ENCODE measurements around the gene EVX2. TPM values are rescaled to one million over a fixed set of nuclear protein-coding genes. Genes with fewer than 3 reads are reported as not detected.
A peak's percentile ranks its signal among the peaks of the same experiment; 100 is the strongest.

The EVX2 gene
- not detected for total RNA-seq
- not detected for total RNA-seq (2013)

DNA sequence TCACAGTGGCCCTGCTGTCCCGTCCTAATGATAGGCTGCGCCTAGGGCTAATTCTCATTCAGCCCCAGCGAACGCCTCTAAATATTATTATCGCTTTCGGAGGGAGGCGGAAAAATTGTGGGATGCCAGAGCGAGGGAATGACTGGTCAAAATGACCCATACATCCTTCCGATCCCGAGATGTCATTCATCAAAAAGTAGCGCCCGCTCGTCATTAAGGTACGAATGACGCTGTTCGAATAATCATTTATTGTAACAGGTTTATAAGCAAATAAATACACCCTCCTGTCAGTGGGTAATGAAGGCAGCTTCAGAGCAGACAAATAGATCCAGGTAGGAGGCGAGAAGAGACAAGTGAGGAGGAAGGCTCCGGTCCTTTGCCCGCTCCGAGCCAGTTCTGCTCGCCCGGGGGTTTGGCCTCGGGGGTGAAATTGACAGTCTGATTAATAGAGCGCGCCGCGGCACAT is at the start of gene EVX2:
Gene EVX2, minus strand, starts transcription at position 167 of the 466 bp plus-strand sequence. CDS start 186 bp downstream, outside the sequence.
- H3K4me3 Mint-ChIP-seq: peak within 1 kb of the TSS; percentile 63
- Histone ChIP-seq H3K27ac (ENCODE audit: low read length) (no peak within 1 kb of the TSS), H3K36me3 (ENCODE audit: control insufficient read depth, insufficient read depth, low read length) (no peaks in the 10 kb centered on the region), H3K27me3 (ENCODE audit: control insufficient read depth, insufficient read depth, low read length) (peaks cover 91% of the 10 kb centered on the region), H3K9me3 (ENCODE audit: control insufficient read depth, insufficient read depth, low read length) (peaks cover 66% of the 10 kb centered on the region), H3K4me1 (ENCODE audit: control insufficient read depth, insufficient read depth, low read length) (peaks cover 25% of the 10 kb centered on the region), H3K4me3 (ENCODE audit: low read length) (no peak within 1 kb of the TSS)
- intact Hi-C loops (cut with micrococcal nuclease): loop anchor here (5.0 kb wide), 1 partner anchor 1752 kb away; the partner anchor contains the start of gene SP9
- H3K4me1 Mint-ChIP-seq: peaks cover 16 to 25% of the 10 kb centered on the region in 2 donors
- DNase-seq: no peak
- peaks cover 73 to 76% of the 10 kb centered on the region in 2 donors for H3K27me3 Mint-ChIP-seq (ENCODE audit: low read depth in 2 of 2)
- peak within 1 kb of the TSS; percentile 22 to 78 for H3K27ac Mint-ChIP-seq
- no peak for ATAC-seq
- 28% methylated on average over 27 of the region's 27 CpGs for WGBS (ENCODE audit: insufficient coverage)
- peaks cover 5 to 8% of the 10 kb centered on the region in 2 donors for H3K9me3 Mint-ChIP-seq
- H3K36me3 Mint-ChIP-seq: peaks cover 25% of the 10 kb centered on the region
- TF ChIP-seq, protein P1, sequence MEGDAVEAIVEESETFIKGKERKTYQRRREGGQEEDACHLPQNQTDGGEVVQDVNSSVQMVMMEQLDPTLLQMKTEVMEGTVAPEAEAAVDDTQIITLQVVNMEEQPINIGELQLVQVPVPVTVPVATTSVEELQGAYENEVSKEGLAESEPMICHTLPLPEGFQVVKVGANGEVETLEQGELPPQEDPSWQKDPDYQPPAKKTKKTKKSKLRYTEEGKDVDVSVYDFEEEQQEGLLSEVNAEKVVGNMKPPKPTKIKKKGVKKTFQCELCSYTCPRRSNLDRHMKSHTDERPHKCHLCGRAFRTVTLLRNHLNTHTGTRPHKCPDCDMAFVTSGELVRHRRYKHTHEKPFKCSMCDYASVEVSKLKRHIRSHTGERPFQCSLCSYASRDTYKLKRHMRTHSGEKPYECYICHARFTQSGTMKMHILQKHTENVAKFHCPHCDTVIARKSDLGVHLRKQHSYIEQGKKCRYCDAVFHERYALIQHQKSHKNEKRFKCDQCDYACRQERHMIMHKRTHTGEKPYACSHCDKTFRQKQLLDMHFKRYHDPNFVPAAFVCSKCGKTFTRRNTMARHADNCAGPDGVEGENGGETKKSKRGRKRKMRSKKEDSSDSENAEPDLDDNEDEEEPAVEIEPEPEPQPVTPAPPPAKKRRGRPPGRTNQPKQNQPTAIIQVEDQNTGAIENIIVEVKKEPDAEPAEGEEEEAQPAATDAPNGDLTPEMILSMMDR (IDR thresholded peaks at IDR 0.05): no peak

DNA sequence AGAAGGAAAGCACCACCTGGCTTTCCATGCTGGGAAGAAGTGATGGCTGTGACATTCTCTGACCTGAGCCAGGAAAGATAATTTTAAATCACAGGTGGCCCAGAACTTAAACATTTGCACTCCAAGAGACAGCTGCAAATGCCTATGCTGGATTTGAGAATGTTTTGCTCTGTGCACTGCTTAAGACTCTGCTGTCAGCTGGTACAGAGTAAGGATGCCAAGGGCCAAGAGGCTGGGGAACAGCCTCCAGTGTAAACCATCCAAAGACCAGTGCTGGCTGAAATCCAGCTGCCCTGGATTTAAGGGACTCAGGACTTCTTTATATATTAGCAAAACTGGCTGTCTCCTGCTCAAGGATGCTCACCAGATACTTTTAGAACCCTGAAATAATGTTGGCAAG is 49.6 kb upstream of the EVX2 start:
- H3K9me3 Mint-ChIP-seq: peaks cover 0 to 2% of the 10 kb centered on the region in 2 donors
- Histone ChIP-seq H3K4me3 (ENCODE audit: low read length) (no peak overlapping the region), H3K9me3 (ENCODE audit: control insufficient read depth, insufficient read depth, low read length) (peaks cover 6% of the 10 kb centered on the region), H3K36me3 (ENCODE audit: control insufficient read depth, insufficient read depth, low read length) (no peaks in the 10 kb centered on the region), H3K27me3 (ENCODE audit: control insufficient read depth, insufficient read depth, low read length) (peaks cover 79% of the 10 kb centered on the region), H3K4me1 (ENCODE audit: control insufficient read depth, insufficient read depth, low read length) (peaks cover 35% of the 10 kb centered on the region), H3K27ac (ENCODE audit: low read length) (no peak overlapping the region)
- DNase-seq (no peak), ATAC-seq (no peak)
- H3K4me3 Mint-ChIP-seq: no peak overlapping the region
- H3K27me3 Mint-ChIP-seq (ENCODE audit: low read depth in 2 of 2): peaks cover 69 to 80% of the 10 kb centered on the region in 2 donors
- intact Hi-C loops (cut with micrococcal nuclease): loop anchor here (5.0 kb wide), 1 partner anchor 419 kb away; no protein-coding TSS in a partner anchor
- peaks cover 37% of the 10 kb centered on the region for H3K36me3 Mint-ChIP-seq
- TF ChIP-seq, protein P1 (IDR thresholded peaks at IDR 0.05): no peak
- no peak overlapping the region for H3K27ac Mint-ChIP-seq
- peaks cover 32 to 41% of the 10 kb centered on the region in 2 donors for H3K4me1 Mint-ChIP-seq

DNA sequence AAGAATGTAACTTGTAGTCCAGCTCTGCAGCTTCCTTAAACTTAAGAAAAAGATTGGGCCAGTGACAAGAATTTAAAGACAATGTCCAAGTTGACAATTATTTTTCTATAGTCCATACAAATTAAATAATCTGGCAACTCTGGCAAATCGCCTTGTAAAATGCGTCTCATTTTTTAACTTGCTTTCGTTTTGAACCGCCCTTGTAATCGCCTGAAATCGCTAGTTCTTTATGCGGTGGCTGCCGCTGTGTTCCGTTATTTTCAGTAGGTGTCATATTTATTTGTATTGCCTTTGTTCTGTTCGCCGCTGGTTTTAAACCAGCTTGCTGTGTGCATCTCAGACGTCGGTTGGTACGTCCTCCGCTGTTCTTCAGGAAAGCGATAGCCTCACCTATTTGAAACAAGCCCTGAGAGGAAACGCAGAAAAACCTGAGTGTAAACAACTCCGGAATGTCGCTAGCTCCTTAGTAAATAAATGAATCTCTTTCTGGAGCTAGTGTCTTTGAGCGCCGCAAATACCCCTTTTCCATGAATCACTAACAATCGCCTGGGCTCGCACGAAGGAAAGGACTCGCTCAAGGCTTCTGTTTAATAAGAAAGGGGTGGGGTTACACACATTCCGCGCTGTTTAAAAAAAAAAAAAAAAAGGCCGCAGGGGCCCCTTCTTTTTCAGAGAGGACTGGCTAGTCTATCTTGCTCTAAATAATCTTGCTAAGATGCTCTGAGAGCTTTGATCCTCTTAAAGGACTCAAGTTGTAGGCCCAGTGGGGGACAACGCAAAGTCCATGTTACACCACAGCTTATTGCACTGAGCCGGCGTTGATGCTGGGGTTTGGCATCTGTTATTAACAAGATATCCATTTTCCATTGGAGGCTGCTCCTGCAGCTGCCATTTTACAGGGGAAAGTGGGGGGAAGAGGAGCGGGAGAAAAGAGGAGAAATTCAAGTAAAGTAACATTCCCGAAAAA is 48.7 kb upstream of the EVX2 start:
- peak in 1 of 2 donors; percentile 55 for DNase-seq
- H3K36me3 ChIP-seq (ENCODE audit: control insufficient read depth, insufficient read depth, low read length): no peaks in the 10 kb centered on the region
- no peak overlapping the region for H3K27ac ChIP-seq (ENCODE audit: low read length)
- H3K27me3 ChIP-seq (ENCODE audit: control insufficient read depth, insufficient read depth, low read length): peaks cover 79% of the 10 kb centered on the region
- Mint-ChIP-seq H3K9me3 (no peaks in the 10 kb centered on the region), H3K4me1 (peaks cover 37 to 43% of the 10 kb centered on the region in 2 donors), H3K4me3 (peak overlapping the region; percentile 87), H3K27me3 (ENCODE audit: low read depth in 2 of 2) (peaks cover 70 to 80% of the 10 kb centered on the region in 2 donors), H3K27ac (no peak overlapping the region), H3K36me3 (peaks cover 33% of the 10 kb centered on the region)
- TF ChIP-seq, protein P1 (IDR thresholded peaks at IDR 0.05): no peak
- intact Hi-C loops (cut with micrococcal nuclease): loop anchor here (5.0 kb wide), 1 partner anchor 420 kb away; no protein-coding TSS in a partner anchor
- no peak overlapping the region for H3K4me3 ChIP-seq (ENCODE audit: low read length)
- peak in 2 of 3 donors; percentile 16 to 25 for ATAC-seq
- WGBS (ENCODE audit: insufficient coverage): 10% methylated on average over 29 of the region's 33 CpGs
- H3K9me3 ChIP-seq (ENCODE audit: control insufficient read depth, insufficient read depth, low read length): peaks cover 4% of the 10 kb centered on the region
- peaks cover 36% of the 10 kb centered on the region for H3K4me1 ChIP-seq (ENCODE audit: control insufficient read depth, insufficient read depth, low read length)
